Neural cell (in vitro differentiated cells): Measurements from ENCODE around the gene TBX20. TPM values are rescaled to one million over a fixed set of nuclear protein-coding genes. Genes with fewer than 3 reads are reported as not detected.

Source experiments
- H2AFZ ChIP-seq: fragments of 200-600, 300-800 bp; sonication (generic), shearing (Covaris generic); 2 replicates; pipeline ENCODE4 v1.6.0; 2014; ENCODE audit warnings: low read depth, mild to moderate bottlenecking, antibody characterized with exemption, low read length, moderate library complexity
- H3F3A ChIP-seq: fragments of 200-600 bp; shearing (Covaris generic); 2 replicates; pipeline ENCODE4 v1.6.1; 2016; ENCODE audit warnings: mild to moderate bottlenecking, moderate library complexity, mixed read lengths, antibody characterized with exemption, low read length; ENCODE audit not compliant: insufficient read depth, poor library complexity, severe bottlenecking
- H3K27ac ChIP-seq: fragments of 200-600, 300-800 bp; sonication (generic), shearing (Covaris generic); 2 replicates; pipeline ENCODE4 v1.5.1; 2014; ENCODE audit warnings: mild to moderate bottlenecking, low read length, moderate library complexity
- H3K27me3 ChIP-seq: fragments of 300-800, 200-600 bp; sonication (generic), shearing (Covaris generic); 2 replicates; pipeline ENCODE4 v1.6.0; 2014; ENCODE audit warnings: mild to moderate bottlenecking, low read depth, low read length, moderate library complexity; ENCODE audit not compliant: insufficient read depth
- H3K36me3 ChIP-seq: fragments of 300-800, 200-600 bp; sonication (generic), shearing (Covaris generic); 2 replicates; pipeline ENCODE4 v1.5.1; 2014; ENCODE audit warnings: mild to moderate bottlenecking, antibody characterized with exemption, low read length, moderate library complexity; ENCODE audit not compliant: insufficient read depth
- H3K4me2 ChIP-seq: fragments of 300-800, 200-600 bp; sonication (generic), shearing (Covaris generic); 2 replicates; pipeline ENCODE4 v1.6.0; 2014; ENCODE audit warnings: mild to moderate bottlenecking, low read length
- H3K4me3 ChIP-seq: fragments of 300-800, 200-600 bp; sonication (generic), shearing (Covaris generic); 2 replicates; pipeline ENCODE4 v1.5.1; 2014; ENCODE audit warnings: mild to moderate bottlenecking, low read length, moderate library complexity
- H3K79me2 ChIP-seq: fragments of 200-600 bp; shearing (Covaris generic); replicated peaks from 2 replicates; pipeline ENCODE4 v1.6.0; 2014; ENCODE audit warnings: mild to moderate bottlenecking, low read length, moderate library complexity; ENCODE audit not compliant: insufficient read depth
- H3K9ac ChIP-seq: fragments of 300-800, 200-600 bp; sonication (generic), shearing (Covaris generic); 2 replicates; pipeline ENCODE4 v1.6.1; 2016; ENCODE audit warnings: mild to moderate bottlenecking, low read length, mixed read lengths
- H3K9me2 ChIP-seq: fragments of 200-600 bp; shearing (Covaris generic); 2 replicates; pipeline ENCODE4 v1.6.1; 2016; ENCODE audit warnings: mild to moderate bottlenecking, low read length, mixed read lengths; ENCODE audit not compliant: insufficient read depth
- H3K9me3 ChIP-seq: fragments of 200-600, 300-800 bp; sonication (generic), shearing (Covaris generic); 2 replicates; pipeline ENCODE4 v1.6.1; 2016; ENCODE audit warnings: mild to moderate bottlenecking, mixed run types, low read length, moderate library complexity, mixed read lengths
- H4K20me1 ChIP-seq: fragments of 200-600 bp; shearing (Covaris generic); 2 replicates; pipeline ENCODE4 v1.6.1; 2016; ENCODE audit warnings: mild to moderate bottlenecking, mixed run types; ENCODE audit not compliant: insufficient read depth
- EP300 ChIP-seq: fragments of 450-650 bp; conservative IDR thresholded peaks from 2 replicates; pipeline ENCODE4 v1.6.1; 2014; ENCODE audit warnings: antibody characterized with exemption, mild to moderate bottlenecking, moderate library complexity; ENCODE audit not compliant: poor library complexity, severe bottlenecking
- EZH2 ChIP-seq: fragments of 200-600, 300-800 bp; shearing (Covaris generic), sonication (generic); IDR thresholded peaks from 2 replicates; pipeline ENCODE4 v1.6.1; 2014; ENCODE audit warnings: antibody characterized with exemption, low read length, borderline replicate concordance, mild to moderate bottlenecking; ENCODE audit not compliant: insufficient read depth, poor library complexity, severe bottlenecking
- MXI1 ChIP-seq: fragments of 450-650 bp; conservative IDR thresholded peaks from 2 replicates; pipeline ENCODE4 v1.6.1; 2014; ENCODE audit warnings: antibody characterized with exemption, mild to moderate bottlenecking; ENCODE audit not compliant: poor library complexity, severe bottlenecking
- POLR2AphosphoS5 ChIP-seq: IDR thresholded peaks from 2 replicates; pipeline ENCODE4 v1.6.1; 2012
- RAD21 ChIP-seq: fragments of 450-650 bp; conservative IDR thresholded peaks from 2 replicates; pipeline ENCODE4 v1.6.1; 2014; ENCODE audit warnings: antibody characterized with exemption, mild to moderate bottlenecking, moderate library complexity
- SMC3 ChIP-seq: fragments of 450-650 bp; conservative IDR thresholded peaks from 2 replicates; pipeline ENCODE4 v1.6.1; 2014; ENCODE audit warnings: antibody characterized with exemption, mild to moderate bottlenecking, moderate library complexity; ENCODE audit not compliant: poor library complexity
- TAF1 ChIP-seq: IDR thresholded peaks from 2 replicates; pipeline ENCODE4 v1.6.1; 2012; ENCODE audit warnings: low read depth
- polyA plus RNA-seq: library from polyadenylated mRNA; depleted of rRNA; stranded (reverse); fragments of >200 nt; gene quantifications from 2 replicates; pipeline ENCODE4 v1.2.3, GENCODE V29; 2014
- TF ChIP-seq, protein P1 (sequence below): IDR thresholded peaks from 2 replicates; pipeline ENCODE4 v1.6.1; 2012; ENCODE audit warnings: borderline replicate concordance
- TF ChIP-seq, protein P2 (sequence below): fragments of 450-650 bp; IDR thresholded peaks from 2 replicates; pipeline ENCODE4 v1.5.1; 2014; ENCODE audit warnings: antibody characterized with exemption, mild to moderate bottlenecking, moderate library complexity; ENCODE audit not compliant: poor library complexity, severe bottlenecking

TBX20 gene
- polyA plus RNA-seq, 1 donor from 2014 or later = not detected

DNA sequence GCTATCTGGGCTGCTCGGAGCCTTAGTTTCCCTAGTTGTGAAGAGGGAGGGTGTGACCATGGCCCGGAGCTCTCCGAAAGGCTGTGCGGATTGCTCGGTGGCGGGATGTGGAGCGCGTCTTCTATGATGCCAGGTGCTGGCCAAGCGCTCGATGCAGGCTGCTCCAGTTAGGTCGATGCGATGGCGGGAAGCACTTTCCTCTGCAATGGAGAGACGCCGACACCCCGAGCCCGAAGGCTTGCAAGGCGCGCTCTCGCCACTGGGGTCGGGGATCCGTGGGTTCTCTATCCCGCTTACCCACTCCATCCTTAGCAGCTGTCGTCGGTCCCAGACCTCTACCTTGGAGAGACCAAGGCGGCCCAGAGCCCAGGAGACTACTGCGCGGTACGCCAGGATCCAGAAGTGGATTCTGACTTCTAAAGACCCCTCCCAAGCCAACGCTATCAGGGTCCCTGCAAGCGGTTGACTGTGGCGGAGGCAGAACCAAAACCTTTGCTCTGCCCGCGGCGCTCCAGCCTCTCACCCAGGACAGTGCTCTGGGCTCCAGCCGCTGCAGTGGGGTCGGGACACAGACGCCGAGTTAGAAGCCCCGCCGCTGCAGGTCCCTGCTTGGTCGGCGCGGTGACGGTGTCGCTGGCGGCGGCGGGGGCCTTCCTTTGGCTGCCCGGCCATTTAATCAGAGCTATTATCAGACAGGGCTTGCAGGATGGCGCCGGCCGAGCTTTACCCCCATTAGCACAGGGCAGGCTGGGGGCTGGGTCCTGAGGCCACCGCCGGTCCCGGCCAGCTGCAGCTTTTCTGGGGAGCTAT lies 7.8 kb upstream of the TBX20 start:
- no peak overlapping the region for H3K4me2 ChIP-seq
- H3K9me2 ChIP-seq = no peaks in the 10 kb centered on the region
- no peak overlapping the region for H3K9ac ChIP-seq
- no peaks in the 10 kb centered on the region for H4K20me1 ChIP-seq
- no peaks in the 10 kb centered on the region for H3K79me2 ChIP-seq
- H3K9me3 ChIP-seq = no peaks in the 10 kb centered on the region
- H3K4me3 ChIP-seq = peak overlapping the region; percentile 53
- no peak overlapping the region for H2AFZ ChIP-seq
- H3F3A ChIP-seq = no peaks in the 10 kb centered on the region
- peaks cover 76% of the 10 kb centered on the region for H3K27me3 ChIP-seq
- H3K27ac ChIP-seq = no peak overlapping the region
- no peaks in the 10 kb centered on the region for H3K36me3 ChIP-seq
- no peak for TF ChIP-seq POLR2AphosphoS5
- TF ChIP-seq, protein P1, sequence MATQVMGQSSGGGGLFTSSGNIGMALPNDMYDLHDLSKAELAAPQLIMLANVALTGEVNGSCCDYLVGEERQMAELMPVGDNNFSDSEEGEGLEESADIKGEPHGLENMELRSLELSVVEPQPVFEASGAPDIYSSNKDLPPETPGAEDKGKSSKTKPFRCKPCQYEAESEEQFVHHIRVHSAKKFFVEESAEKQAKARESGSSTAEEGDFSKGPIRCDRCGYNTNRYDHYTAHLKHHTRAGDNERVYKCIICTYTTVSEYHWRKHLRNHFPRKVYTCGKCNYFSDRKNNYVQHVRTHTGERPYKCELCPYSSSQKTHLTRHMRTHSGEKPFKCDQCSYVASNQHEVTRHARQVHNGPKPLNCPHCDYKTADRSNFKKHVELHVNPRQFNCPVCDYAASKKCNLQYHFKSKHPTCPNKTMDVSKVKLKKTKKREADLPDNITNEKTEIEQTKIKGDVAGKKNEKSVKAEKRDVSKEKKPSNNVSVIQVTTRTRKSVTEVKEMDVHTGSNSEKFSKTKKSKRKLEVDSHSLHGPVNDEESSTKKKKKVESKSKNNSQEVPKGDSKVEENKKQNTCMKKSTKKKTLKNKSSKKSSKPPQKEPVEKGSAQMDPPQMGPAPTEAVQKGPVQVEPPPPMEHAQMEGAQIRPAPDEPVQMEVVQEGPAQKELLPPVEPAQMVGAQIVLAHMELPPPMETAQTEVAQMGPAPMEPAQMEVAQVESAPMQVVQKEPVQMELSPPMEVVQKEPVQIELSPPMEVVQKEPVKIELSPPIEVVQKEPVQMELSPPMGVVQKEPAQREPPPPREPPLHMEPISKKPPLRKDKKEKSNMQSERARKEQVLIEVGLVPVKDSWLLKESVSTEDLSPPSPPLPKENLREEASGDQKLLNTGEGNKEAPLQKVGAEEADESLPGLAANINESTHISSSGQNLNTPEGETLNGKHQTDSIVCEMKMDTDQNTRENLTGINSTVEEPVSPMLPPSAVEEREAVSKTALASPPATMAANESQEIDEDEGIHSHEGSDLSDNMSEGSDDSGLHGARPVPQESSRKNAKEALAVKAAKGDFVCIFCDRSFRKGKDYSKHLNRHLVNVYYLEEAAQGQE = no peak
- TF ChIP-seq EZH2 = peak; percentile 60
- TF ChIP-seq, protein P2, sequence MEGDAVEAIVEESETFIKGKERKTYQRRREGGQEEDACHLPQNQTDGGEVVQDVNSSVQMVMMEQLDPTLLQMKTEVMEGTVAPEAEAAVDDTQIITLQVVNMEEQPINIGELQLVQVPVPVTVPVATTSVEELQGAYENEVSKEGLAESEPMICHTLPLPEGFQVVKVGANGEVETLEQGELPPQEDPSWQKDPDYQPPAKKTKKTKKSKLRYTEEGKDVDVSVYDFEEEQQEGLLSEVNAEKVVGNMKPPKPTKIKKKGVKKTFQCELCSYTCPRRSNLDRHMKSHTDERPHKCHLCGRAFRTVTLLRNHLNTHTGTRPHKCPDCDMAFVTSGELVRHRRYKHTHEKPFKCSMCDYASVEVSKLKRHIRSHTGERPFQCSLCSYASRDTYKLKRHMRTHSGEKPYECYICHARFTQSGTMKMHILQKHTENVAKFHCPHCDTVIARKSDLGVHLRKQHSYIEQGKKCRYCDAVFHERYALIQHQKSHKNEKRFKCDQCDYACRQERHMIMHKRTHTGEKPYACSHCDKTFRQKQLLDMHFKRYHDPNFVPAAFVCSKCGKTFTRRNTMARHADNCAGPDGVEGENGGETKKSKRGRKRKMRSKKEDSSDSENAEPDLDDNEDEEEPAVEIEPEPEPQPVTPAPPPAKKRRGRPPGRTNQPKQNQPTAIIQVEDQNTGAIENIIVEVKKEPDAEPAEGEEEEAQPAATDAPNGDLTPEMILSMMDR = peak; percentile 34
- no peak for TF ChIP-seq MXI1

GRCh38 chr7:35261041-35261440 lies 7.1 kb upstream of the TBX20 start:
- Histone ChIP-seq H4K20me1 (no peaks in the 10 kb centered on the region), H3K9ac (no peak overlapping the region), H3K36me3 (no peaks in the 10 kb centered on the region), H3K79me2 (no peaks in the 10 kb centered on the region), H3K4me2 (no peak overlapping the region), H3K9me2 (no peaks in the 10 kb centered on the region), H3F3A (no peaks in the 10 kb centered on the region), H3K9me3 (no peaks in the 10 kb centered on the region), H2AFZ (no peak overlapping the region), H3K27ac (no peak overlapping the region), H3K27me3 (peaks cover 83% of the 10 kb centered on the region), H3K4me3 (peak overlapping the region; percentile 53)
- TF ChIP-seq EZH2 (peak; percentile 4), TAF1 (no peak)

GRCh38 chr7:35260246-35260645 lies 6.3 kb upstream of the TBX20 start:
- Histone ChIP-seq H3K9me2 (no peaks in the 10 kb centered on the region), H3K79me2 (no peaks in the 10 kb centered on the region), H3F3A (no peaks in the 10 kb centered on the region), H3K9me3 (no peaks in the 10 kb centered on the region), H3K27ac (no peak overlapping the region), H3K36me3 (no peaks in the 10 kb centered on the region), H4K20me1 (no peaks in the 10 kb centered on the region), H3K4me3 (no peak overlapping the region), H2AFZ (no peak overlapping the region), H3K27me3 (peaks cover 91% of the 10 kb centered on the region), H3K9ac (no peak overlapping the region), H3K4me2 (no peak overlapping the region)
- TF ChIP-seq MXI1 (no peak), SMC3 (no peak), TAF1 (no peak), POLR2AphosphoS5 (no peak), EZH2 (no peak), RAD21 (no peak), EP300 (no peak)
- TF ChIP-seq, protein P2 = no peak
